Immature natural killer cell (primary cell): ENCODE results near the gene PRPS2. TPM values are rescaled to one million over a fixed set of nuclear protein-coding genes. Genes with fewer than 3 reads are reported as not detected.

Source experiments
- DNase-seq, 3 donors: peaks; one replicate each; pipeline ENCODE4 v3.0.0; 2022; ENCODE audit warnings: mixed read lengths in 1 of 3
- H3K27ac Mint-ChIP-seq, 6 donors: one replicate each; pipeline ENCODE4 v1.8.0; 2020; ENCODE audit warnings: mixed read lengths in 6 of 6, mild to moderate bottlenecking in 5 of 6, inconsistent platforms in 4 of 6, moderate library complexity in 3 of 6
- H3K27me3 Mint-ChIP-seq, 3 donors: one replicate each; pipeline ENCODE4 v1.8.0; 2020 to 2021; ENCODE audit warnings: low read depth in 3 of 3, mild to moderate bottlenecking in 3 of 3, mixed read lengths in 3 of 3, moderate library complexity in 3 of 3, inconsistent platforms in 1 of 3
- H3K36me3 Mint-ChIP-seq, 3 donors: one replicate each; pipeline ENCODE4 v1.8.0; 2020; ENCODE audit warnings: mixed read lengths in 3 of 3, inconsistent platforms in 2 of 3, mild to moderate bottlenecking in 2 of 3
- H3K4me1 Mint-ChIP-seq, 2 donors: one replicate each; pipeline ENCODE4 v1.8.0; 2020; ENCODE audit warnings: inconsistent platforms in 2 of 2, mild to moderate bottlenecking in 2 of 2, mixed read lengths in 2 of 2, moderate library complexity in 1 of 2
- H3K4me3 Mint-ChIP-seq, 5 donors: one replicate each; pipeline ENCODE4 v1.8.0; 2020; ENCODE audit warnings: mild to moderate bottlenecking in 5 of 5, mixed read lengths in 5 of 5, inconsistent platforms in 3 of 5, moderate library complexity in 3 of 5
- H3K9me3 Mint-ChIP-seq, 6 donors: one replicate each; pipeline ENCODE4 v1.8.0; 2020; ENCODE audit warnings: mild to moderate bottlenecking in 6 of 6, mixed read lengths in 6 of 6, inconsistent platforms in 4 of 6, moderate library complexity in 3 of 6
- polyA plus RNA-seq, 3 donors: library from polyadenylated mRNA; unstranded; fragments of 300-500 nt; fragmentation: Illumina TruSeq; gene quantifications; one replicate each; pipeline ENCODE4 v1.2.3, GENCODE V29; 2021

PRPS2 gene
- 10 to 100 TPM; 22.3 to 36.9 (median 26.9) TPM for polyA plus RNA-seq

DNA sequence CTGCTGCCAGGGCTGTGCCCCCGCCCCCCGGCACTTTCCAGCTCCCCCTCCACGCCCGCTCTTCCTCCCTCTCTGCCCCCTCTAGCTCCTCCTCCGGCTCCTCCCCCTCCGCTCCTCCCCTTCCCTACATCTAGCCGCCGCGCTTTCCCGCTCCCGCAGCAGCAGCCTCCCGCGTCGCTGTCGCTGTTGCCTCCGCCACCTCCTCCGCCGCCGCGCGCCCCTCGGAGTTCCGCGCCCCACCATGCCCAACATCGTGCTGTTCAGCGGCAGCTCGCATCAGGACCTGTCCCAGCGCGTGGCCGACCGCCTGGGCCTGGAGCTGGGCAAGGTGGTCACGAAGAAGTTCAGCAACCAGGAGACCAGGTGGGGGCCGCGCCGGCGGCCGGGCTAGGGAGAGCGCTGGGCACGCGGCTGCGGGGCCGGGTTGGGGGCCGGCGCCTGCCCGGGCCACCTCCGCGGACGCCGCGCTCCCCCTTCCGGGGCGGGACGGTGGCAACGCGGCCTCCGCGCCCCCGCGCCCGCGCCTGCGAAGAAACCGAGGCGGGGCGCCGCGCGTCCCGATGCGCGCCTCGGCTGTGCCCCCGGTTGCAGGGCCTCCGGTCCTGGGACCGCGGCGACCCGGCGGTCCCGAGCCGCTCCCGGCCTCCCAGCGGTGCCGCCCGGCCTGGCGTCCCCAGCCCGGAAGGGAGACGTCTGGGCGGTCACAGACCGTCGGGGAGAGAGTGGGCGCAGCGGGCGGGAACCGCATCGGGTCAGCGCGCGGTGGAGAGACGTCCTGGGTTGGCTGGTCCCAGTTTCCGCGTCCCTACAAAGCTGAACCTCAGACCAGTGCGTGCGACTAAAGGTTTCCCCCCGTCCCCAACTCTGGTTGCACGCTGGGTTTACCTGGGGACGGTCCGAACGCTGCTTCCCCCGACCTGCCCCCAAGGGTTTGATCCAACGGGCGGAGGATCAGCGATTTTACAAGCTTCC lies at the start of gene PRPS2:
PRPS2 (plus strand) TSS at position 156 of the 972 bp plus-strand sequence; CDS start at position 242, 86 bp downstream.
- H3K4me3 Mint-ChIP-seq: peak within 1 kb of the TSS; percentile 85 to 88 (median 86)
- no peaks in the 10 kb centered on the region for H3K36me3 Mint-ChIP-seq
- H3K27ac Mint-ChIP-seq: peak within 1 kb of the TSS; percentile 17 to 83 (median 44)
- H3K4me1 Mint-ChIP-seq: peaks cover 17 to 21% of the 10 kb centered on the region in 2 donors
- H3K9me3 Mint-ChIP-seq: no peaks in the 10 kb centered on the region
- peaks cover 5 to 14% (median 8%) of the 10 kb centered on the region in 3 donors for H3K27me3 Mint-ChIP-seq
- DNase-seq: peak; percentile 57 to 63 (median 63)

DNA sequence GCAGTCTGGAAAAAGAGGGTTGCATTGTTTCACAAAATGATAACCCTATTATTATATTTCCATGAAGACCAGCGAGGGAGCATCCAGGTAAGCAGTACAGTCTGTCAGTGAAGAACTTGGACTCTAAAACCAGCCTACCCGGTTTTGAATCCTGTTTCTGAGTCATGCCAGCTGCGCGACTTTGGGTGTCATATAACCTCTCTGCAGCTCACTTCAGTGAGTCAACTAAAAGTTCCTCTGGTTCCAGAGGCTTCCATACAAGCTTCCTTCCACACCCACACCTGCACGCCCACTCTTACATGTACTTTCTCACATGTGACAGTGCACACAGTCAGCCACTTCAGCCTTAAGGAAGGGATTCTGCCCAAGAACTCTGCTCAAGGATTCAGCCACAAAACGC lies 49.8 kb upstream of the PRPS2 start:
- H3K4me1 Mint-ChIP-seq: no peaks in the 10 kb centered on the region
- peaks cover 1 to 7% (median 2%) of the 10 kb centered on the region in 3 donors for H3K27me3 Mint-ChIP-seq
- no peaks in the 10 kb centered on the region for H3K36me3 Mint-ChIP-seq
- no peaks in the 10 kb centered on the region for H3K9me3 Mint-ChIP-seq
- H3K4me3 Mint-ChIP-seq: no peak overlapping the region
- no peak for DNase-seq
- H3K27ac Mint-ChIP-seq: no peak overlapping the region

DNA sequence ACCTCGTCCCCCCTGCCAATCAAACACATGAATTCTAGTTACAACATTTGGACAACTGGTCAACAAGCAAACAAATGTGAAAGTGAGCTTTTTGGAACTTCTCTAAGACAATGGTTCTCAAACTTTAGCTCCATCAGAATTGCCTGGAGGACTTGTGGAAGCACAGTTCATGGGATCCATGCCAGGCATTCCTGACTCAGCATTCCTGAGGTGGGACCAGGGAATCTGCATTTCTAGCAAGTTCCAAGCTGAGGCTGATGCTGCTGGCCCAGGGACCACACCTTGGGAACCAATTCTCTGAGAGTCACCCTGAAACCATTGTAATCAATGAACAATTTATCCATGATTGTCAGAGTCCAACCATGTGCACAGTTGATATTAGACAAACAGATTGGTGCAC lies 43.8 kb upstream of the PRPS2 start:
- Mint-ChIP-seq H3K36me3 (no peaks in the 10 kb centered on the region), H3K9me3 (peaks cover 0 to 5% (median 0%) of the 10 kb centered on the region in 6 donors), H3K4me3 (no peak overlapping the region), H3K27me3 (peaks cover 0 to 2% (median 0%) of the 10 kb centered on the region in 3 donors), H3K27ac (no peak overlapping the region), H3K4me1 (no peaks in the 10 kb centered on the region)
- no peak for DNase-seq

DNA sequence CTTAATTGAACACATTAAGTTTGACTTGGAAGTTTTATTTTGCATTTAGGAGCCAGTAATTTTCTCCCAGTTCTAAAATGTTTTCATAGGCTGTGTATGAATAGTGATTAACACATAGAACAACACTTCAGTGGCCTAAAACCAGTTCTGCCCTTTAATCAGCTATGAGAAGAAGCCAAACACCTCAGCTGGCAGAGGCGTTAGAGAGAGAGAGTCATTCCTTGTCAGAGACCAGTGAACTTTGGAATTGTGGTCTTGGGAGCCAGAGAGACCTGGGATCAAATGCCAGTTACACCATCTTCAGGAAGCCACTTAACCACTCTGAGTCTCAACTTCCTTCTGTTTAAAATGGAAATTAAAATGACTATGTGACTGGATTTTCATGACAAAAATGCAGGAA lies 39.3 kb upstream of the PRPS2 start:
- Mint-ChIP-seq H3K27me3 (peaks cover 0 to 2% (median 0%) of the 10 kb centered on the region in 3 donors), H3K9me3 (peaks cover 0 to 4% (median 0%) of the 10 kb centered on the region in 6 donors), H3K4me3 (no peak overlapping the region), H3K27ac (no peak overlapping the region), H3K4me1 (no peaks in the 10 kb centered on the region), H3K36me3 (no peaks in the 10 kb centered on the region)
- DNase-seq: no peak

DNA sequence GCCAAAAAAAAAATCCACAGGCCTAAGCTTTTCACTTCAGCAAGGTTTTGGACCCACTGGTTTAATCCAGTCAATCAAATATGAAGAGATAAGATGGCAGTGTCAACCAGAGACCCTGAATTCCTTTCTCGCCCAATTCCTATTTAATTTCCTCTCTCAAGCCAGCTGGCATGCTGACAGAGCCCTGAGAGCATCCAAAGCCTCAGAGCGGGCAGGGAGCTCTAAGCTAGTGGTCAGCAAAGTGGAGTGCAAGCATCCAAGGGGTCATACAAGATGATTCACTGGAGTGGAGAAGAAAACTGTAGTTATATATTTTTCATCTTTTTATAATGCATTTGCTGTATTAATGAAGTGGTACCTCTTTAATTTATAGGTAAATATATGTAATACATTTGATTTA lies 37.8 kb upstream of the PRPS2 start:
- Mint-ChIP-seq H3K27me3 (peaks cover 0 to 4% (median 0%) of the 10 kb centered on the region in 3 donors), H3K27ac (no peak overlapping the region), H3K36me3 (no peaks in the 10 kb centered on the region), H3K4me3 (no peak overlapping the region), H3K9me3 (peaks cover 0 to 3% (median 0%) of the 10 kb centered on the region in 6 donors), H3K4me1 (no peaks in the 10 kb centered on the region)
- DNase-seq: no peak

DNA sequence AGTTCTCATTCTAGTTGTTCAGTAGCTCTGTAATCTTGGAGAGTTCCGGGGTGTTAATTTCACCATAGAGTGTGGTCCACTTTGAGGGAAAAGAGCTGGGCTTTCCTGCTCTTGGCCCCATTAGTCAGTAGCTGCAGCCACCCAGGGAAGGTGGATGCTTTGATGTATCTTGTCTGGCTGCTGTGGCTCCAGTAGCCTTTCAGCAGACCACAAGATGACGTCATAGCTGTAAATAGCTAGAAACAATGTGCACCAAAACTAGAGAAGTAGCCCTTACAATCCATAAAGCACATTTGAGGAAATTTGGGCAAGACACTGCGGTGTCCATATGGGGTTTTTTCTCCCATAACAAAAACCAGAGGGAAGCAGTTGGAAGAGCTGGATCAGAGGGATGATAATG lies 32.9 kb upstream of the PRPS2 start:
- Mint-ChIP-seq H3K9me3 (peaks cover 0 to 4% (median 0%) of the 10 kb centered on the region in 6 donors), H3K4me1 (no peaks in the 10 kb centered on the region), H3K36me3 (no peaks in the 10 kb centered on the region), H3K27me3 (peaks cover 0 to 9% (median 2%) of the 10 kb centered on the region in 3 donors), H3K4me3 (no peak overlapping the region), H3K27ac (no peak overlapping the region)
- no peak for DNase-seq

DNA sequence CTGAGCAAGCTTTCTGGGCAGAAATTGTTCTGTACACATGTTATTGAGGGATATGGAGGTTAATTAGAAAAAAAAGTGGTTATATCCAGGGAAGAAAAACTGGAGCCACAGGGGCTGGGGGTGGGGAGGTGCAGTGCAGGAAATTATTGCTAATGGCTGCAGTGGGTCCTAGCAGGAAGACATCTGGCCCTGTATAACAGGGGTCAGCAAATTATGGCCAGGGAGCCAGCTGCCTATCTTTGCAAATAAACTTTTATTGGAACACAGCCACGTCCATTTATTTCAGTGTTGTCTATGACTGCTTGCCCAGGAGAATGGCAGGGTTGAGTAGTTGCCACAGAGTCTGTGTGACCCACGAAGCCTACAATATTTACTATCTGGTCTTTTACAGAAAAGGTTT lies 23.4 kb upstream of the PRPS2 start:
- Mint-ChIP-seq H3K9me3 (peaks cover 0 to 3% (median 0%) of the 10 kb centered on the region in 6 donors), H3K36me3 (no peaks in the 10 kb centered on the region), H3K27me3 (peaks cover 15 to 18% (median 17%) of the 10 kb centered on the region in 3 donors), H3K4me3 (no peak overlapping the region), H3K4me1 (peaks cover 5 to 7% of the 10 kb centered on the region in 2 donors), H3K27ac (no peak overlapping the region)
- DNase-seq: no peak

DNA sequence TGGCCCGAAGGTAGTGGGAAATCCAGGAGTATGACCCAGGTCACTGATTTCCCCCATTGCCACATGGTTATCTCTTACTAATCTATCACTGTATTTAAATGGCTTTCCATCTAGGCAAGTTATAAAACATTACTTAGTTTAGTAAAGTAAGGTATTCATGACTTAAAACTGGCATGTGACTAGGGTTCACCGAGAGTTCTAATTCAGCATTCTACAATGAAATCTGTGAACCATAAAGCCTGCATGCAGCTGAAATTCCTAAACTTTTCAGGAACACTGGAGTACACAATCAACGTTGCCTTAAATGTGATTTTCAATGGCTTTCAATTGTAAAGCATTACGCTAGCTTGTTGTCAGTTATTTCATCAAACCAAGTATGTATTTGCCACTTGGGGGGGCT lies 22.7 kb upstream of the PRPS2 start:
- no peaks in the 10 kb centered on the region for H3K36me3 Mint-ChIP-seq
- DNase-seq: no peak
- H3K9me3 Mint-ChIP-seq: peaks cover 0 to 3% (median 0%) of the 10 kb centered on the region in 6 donors
- no peak overlapping the region for H3K27ac Mint-ChIP-seq
- no peak overlapping the region for H3K4me3 Mint-ChIP-seq
- H3K27me3 Mint-ChIP-seq: peaks cover 15 to 20% (median 18%) of the 10 kb centered on the region in 3 donors
- H3K4me1 Mint-ChIP-seq: peaks cover 5 to 7% of the 10 kb centered on the region in 2 donors

DNA sequence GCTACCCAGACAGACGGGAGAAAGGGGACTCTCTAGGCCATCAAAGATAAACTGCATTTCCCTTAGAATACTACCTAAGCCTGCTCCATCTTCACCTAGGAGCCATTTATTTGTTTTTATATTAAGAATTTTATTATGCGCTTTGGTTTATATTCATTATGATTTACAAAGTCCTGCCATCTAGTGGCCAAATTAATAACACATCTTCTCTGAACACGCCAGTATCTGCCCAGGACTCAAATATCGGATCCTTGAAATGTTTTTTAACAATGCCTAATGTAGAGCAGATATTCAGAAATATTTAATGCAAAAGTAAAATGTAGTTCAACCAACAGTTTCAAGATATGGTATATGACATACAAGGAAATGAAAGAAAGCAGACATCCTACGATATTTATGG lies 20.8 kb upstream of the PRPS2 start:
- Mint-ChIP-seq H3K27ac (no peak overlapping the region), H3K27me3 (peaks cover 11 to 20% (median 12%) of the 10 kb centered on the region in 3 donors), H3K36me3 (no peaks in the 10 kb centered on the region), H3K4me1 (peaks cover 5 to 7% of the 10 kb centered on the region in 2 donors), H3K9me3 (peaks cover 0 to 3% (median 0%) of the 10 kb centered on the region in 6 donors), H3K4me3 (peak overlapping the region in 1 of 5 donors; percentile 36)
- peak; percentile 7 to 11 (median 7) for DNase-seq

DNA sequence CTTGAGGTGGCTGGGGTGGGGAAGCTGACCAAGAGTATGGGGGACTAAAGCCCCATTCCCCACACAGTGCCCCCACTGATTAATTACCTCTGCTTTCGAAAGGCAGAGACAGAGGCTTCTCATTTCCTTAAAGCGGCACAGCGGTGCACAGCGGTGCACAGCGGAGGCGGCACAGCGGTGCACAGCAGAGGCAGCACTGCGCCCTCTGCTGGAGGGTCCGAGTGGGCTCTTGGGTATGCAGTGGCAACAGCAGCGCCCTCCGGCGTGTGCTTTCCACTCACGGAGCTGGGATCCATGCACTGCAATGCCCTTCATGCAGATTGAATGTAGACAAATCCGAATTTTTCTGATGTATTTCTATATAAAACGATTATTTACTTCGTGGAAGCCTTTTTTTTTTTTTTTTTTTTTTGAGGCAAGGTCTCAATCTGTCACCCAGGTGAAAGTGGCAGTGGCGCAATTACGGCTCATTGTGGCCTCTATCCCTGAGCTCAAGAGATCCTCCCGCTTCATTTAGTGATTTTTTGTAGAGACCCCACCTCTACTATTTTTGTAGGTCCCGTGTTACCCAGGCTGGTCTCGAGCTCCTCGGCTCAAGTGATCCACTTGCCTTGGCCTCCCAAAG lies 19.7 kb upstream of the PRPS2 start:
- Mint-ChIP-seq H3K4me1 (peaks cover 5 to 7% of the 10 kb centered on the region in 2 donors), H3K9me3 (peaks cover 0 to 3% (median 0%) of the 10 kb centered on the region in 6 donors), H3K27me3 (peaks cover 11 to 22% (median 12%) of the 10 kb centered on the region in 3 donors), H3K27ac (no peak overlapping the region), H3K4me3 (peak overlapping the region in 1 of 5 donors; percentile 33), H3K36me3 (no peaks in the 10 kb centered on the region)
- DNase-seq: peak; percentile 36 to 58 (median 53)

DNA sequence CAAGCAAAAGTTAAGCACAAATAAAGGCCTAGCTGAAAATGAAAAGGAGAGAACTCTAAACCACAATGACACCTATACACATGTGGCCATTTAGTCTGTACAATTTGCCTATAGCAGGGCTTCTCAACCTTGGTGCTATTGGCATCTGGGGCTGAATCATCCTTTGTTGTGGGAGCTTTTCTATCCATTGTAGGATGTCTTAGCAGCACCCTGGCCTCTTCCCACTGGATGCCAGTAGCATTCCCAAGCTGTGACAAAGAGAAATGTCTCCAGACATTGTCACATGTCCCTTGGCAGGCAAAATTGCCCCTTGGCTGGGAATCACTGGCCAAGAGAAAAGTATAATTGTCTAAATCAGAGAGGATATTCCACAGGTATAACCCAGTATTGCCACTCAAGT lies 13.5 kb upstream of the PRPS2 start:
- Mint-ChIP-seq H3K4me1 (no peaks in the 10 kb centered on the region), H3K27me3 (peaks cover under 1 to 11% (median 4%) of the 10 kb centered on the region in 3 donors), H3K9me3 (peaks cover 0 to 2% (median 0%) of the 10 kb centered on the region in 6 donors), H3K36me3 (no peaks in the 10 kb centered on the region), H3K27ac (no peak overlapping the region), H3K4me3 (no peak overlapping the region)
- DNase-seq: no peak

DNA sequence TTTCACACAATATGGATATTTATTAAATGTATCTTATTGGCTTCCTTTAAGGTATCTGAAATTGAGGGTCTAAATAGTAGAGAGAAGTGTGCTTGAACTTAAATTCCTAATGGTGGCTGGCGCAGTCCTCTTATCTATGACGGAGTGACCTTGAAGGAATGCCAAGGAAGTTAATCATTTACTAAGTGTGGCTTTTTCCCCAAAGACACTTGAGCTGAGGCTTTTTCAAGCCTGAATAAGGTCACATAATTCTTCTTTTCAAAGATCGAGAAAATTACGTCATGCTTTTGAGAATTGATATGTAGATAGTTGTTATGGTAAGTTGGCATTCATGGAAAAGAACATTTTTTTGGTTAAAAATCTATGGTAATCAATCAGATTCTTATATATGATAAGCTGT lies 11.7 kb upstream of the PRPS2 start:
- no peaks in the 10 kb centered on the region for H3K36me3 Mint-ChIP-seq
- no peak overlapping the region for H3K27ac Mint-ChIP-seq
- H3K27me3 Mint-ChIP-seq: peaks cover 0 to 6% (median 0%) of the 10 kb centered on the region in 3 donors
- no peak overlapping the region for H3K4me3 Mint-ChIP-seq
- no peak for DNase-seq
- no peaks in the 10 kb centered on the region for H3K4me1 Mint-ChIP-seq
- no peaks in the 10 kb centered on the region for H3K9me3 Mint-ChIP-seq

DNA sequence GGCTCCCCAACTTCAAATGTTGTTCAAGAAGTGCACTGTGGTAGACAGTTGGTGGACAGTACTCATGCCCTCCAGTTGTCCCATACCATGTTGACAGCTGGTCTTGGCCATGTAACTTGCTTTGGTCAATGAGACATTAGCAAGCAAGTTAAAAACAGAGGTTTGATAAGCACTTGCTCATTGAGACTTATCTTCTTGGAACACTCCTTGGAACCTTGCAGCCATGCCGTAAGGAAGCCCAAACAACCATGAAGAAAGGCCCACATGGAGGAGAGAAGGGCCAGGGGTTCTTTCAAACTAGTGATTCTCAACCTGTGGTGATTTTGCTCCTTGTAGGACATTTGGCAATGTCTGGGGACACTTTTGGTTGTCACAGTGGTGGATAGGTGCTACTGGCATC lies 2.6 kb upstream of the PRPS2 start:
- Mint-ChIP-seq H3K4me3 (no peak overlapping the region), H3K36me3 (no peaks in the 10 kb centered on the region)

DNA sequence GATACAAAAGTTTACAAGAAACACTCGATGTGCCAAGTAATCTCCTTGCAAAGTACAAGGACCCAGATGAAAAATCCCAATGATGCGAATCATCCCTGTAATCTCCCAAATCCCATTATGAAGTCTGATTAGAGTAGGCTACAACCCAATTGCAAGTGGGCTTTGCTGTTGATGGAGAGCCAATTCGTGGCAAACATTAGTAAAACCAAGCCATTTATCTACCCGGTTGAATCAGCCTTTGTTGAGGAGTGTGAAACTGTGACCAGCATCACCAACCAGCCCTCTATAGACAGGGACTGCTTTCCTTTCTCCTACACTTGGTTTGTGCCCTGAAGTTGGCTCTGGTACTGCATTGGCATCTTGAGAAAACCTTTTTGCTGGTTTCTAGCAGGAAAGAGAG lies 1.2 kb upstream of the PRPS2 start:
- peaks cover 17 to 21% of the 10 kb centered on the region in 2 donors for H3K4me1 Mint-ChIP-seq
- peaks cover 5 to 18% (median 8%) of the 10 kb centered on the region in 3 donors for H3K27me3 Mint-ChIP-seq
- H3K4me3 Mint-ChIP-seq: peak overlapping the region; percentile 82 to 88 (median 86)
- no peaks in the 10 kb centered on the region for H3K9me3 Mint-ChIP-seq
- peak overlapping the region in 1 of 6 donors; percentile 17 for H3K27ac Mint-ChIP-seq
- DNase-seq: no peak
- no peaks in the 10 kb centered on the region for H3K36me3 Mint-ChIP-seq

More for the DNA sequence above, 2.6 kb upstream of the PRPS2 start:
- Mint-ChIP-seq H3K27ac (no peak overlapping the region), H3K4me1 (peaks cover 15 to 21% of the 10 kb centered on the region in 2 donors), H3K9me3 (no peaks in the 10 kb centered on the region), H3K27me3 (peaks cover 5 to 18% (median 8%) of the 10 kb centered on the region in 3 donors)
- no peak for DNase-seq
